Activated naive CD8-positive, alpha-beta T cell treated with anti-CD3 and anti-CD28 coated beads, Interleukin-2, amount 10 ng/mL, durations not matched to agents 7 days and 5 days (primary cell): ENCODE results near the gene HOXA5. TPM values are rescaled to one million over a fixed set of nuclear protein-coding genes. Genes with fewer than 3 reads are reported as not detected.

Source experiments
- ATAC-seq: fragments of 150-1000 bp; cut with Tn5 transposase; one replicate; pipeline ENCODE4 v1.10.0; 2021; ENCODE audit warnings: low read depth, moderate library complexity
- POLR2A ChIA-PET: fragments of 350-600 bp; sonication (Branson Sonifier 250); formaldehyde crosslinking; loops from one replicate; lab custom pipeline; 2021; ENCODE audit warnings: antibody characterized with exemption; lab: Charles Lee
- DNase-seq: peaks from one replicate; pipeline ENCODE4 v3.0.0; 2021
- H3K27ac Mint-ChIP-seq: one replicate; pipeline ENCODE4 v1.8.0; 2022; ENCODE audit warnings: mild to moderate bottlenecking, mixed read lengths
- H3K27me3 Mint-ChIP-seq: one replicate; pipeline ENCODE4 v1.8.0; 2022; ENCODE audit warnings: mild to moderate bottlenecking, moderate library complexity, mixed read lengths
- H3K36me3 Mint-ChIP-seq: one replicate; pipeline ENCODE4 v1.8.0; 2021; ENCODE audit warnings: mild to moderate bottlenecking, mixed read lengths
- H3K4me1 Mint-ChIP-seq: one replicate; pipeline ENCODE4 v1.8.0; 2021; ENCODE audit warnings: mixed read lengths
- H3K4me3 Mint-ChIP-seq: one replicate; pipeline ENCODE4 v1.8.0; 2022; ENCODE audit warnings: mild to moderate bottlenecking, moderate library complexity, mixed read lengths
- H3K9me3 Mint-ChIP-seq: one replicate; pipeline ENCODE4 v1.8.0; 2021; ENCODE audit warnings: mixed read lengths
- total RNA-seq, 2 experiments: library from RNA; stranded (reverse); gene quantifications; one replicate each; pipeline ENCODE4 v1.2.3, GENCODE V29; 2021

Gene HOXA5
- total RNA-seq, 2 experiments from 2014 or later, result not detected

GRCh38 chr7:27156508-27156898 lies 13.0 kb upstream of the HOXA5 start, which contains the start of gene HOXA7:
Gene HOXA7, minus strand, starts transcription at chr7:27156675. Its CDS starts 130 bp downstream, at chr7:27156545.
- ATAC-seq (no peak), DNase-seq (no peak)
- POLR2A ChIA-PET, result no interaction called here
- Mint-ChIP-seq H3K27ac (peak within 1 kb of the TSS; percentile 79), H3K4me3 (peak within 1 kb of the TSS; percentile 28), H3K9me3 (no peaks in the 10 kb centered on the region), H3K36me3 (no peaks in the 10 kb centered on the region), H3K27me3 (peaks cover 85% of the 10 kb centered on the region), H3K4me1 (peaks cover 33% of the 10 kb centered on the region)

- Mint-ChIP-seq H3K27me3 (peaks cover 88% of the 10 kb centered on the region), H3K4me3 (no peak overlapping the region), H3K36me3 (no peaks in the 10 kb centered on the region), H3K9me3 (no peaks in the 10 kb centered on the region), H3K27ac (peak overlapping the region; percentile 79), H3K4me1 (peaks cover 35% of the 10 kb centered on the region)
- DNase-seq (no peak), ATAC-seq (no peak)
- POLR2A ChIA-PET, result interaction anchor here (0.8 kb wide), 1 partner anchor 29 kb away, joined by 4 read pairs; the partner anchor contains the start of gene HOXA11
Observed at GRCh38 chr7:27155816-27156507, 12.5 kb upstream of the HOXA5 start.

DNA sequence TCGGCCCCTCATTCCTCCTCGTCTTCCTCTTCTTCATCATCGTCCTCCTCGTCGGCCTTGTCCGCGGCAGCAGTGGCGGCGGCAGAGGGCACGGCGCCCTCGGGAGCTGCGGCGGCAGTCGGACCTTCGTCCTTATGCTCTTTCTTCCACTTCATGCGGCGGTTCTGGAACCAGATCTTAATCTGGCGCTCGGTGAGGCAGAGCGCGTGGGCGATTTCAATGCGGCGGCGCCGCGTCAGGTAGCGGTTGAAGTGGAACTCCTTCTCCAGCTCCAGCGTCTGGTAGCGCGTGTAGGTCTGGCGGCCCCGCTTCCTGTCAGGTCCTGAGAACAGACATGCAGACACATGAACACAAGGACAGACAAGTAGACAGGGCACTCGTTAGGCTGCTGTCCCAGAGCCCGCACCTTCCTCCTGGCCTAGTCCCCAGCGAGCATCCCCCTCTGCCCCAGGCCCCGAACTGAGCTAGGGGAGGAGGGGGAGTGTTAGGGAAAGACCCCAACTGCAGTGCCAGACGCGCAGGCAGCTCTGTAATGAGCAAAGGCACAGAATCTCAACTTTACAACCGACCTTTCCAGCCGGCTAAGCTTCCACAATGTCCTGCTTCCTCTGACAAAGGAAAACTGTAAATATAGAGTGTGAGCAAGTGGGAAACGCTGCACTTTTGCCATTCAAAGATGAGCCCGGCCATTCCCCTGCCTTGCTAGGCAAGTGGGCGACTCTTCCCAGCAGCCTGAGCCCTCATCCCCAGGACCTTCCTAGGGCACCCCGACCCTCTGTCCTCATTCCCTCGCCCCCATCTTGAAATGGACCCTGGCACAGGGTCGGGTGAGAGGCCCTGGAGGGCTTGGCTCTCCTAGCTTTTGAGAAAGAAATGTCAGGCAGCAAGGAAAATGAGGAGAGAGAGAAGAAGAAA lies 11.7 kb upstream of the HOXA5 start:
- POLR2A ChIA-PET, result interaction anchor here (0.6 to 0.8 kb wide), 2 partner anchors 28 to 30 kb away, joined by 4 to 5 read pairs; partner anchors contain the start of gene HOXA11
- no peaks in the 10 kb centered on the region for H3K36me3 Mint-ChIP-seq
- peak overlapping the region; percentile 2 for H3K4me3 Mint-ChIP-seq
- no peaks in the 10 kb centered on the region for H3K9me3 Mint-ChIP-seq
- peaks cover 38% of the 10 kb centered on the region for H3K4me1 Mint-ChIP-seq
- ATAC-seq (no peak), DNase-seq (no peak)
- peak overlapping the region; percentile 79 for H3K27ac Mint-ChIP-seq
- peaks cover 92% of the 10 kb centered on the region for H3K27me3 Mint-ChIP-seq

GRCh38 chr7:27154369-27154768 lies 10.9 kb upstream of the HOXA5 start:
- Mint-ChIP-seq H3K27ac (no peak overlapping the region), H3K36me3 (no peaks in the 10 kb centered on the region), H3K4me3 (no peak overlapping the region), H3K27me3 (peaks cover 92% of the 10 kb centered on the region), H3K9me3 (no peaks in the 10 kb centered on the region), H3K4me1 (peaks cover 36% of the 10 kb centered on the region)
- ATAC-seq (no peak), DNase-seq (no peak)
- POLR2A ChIA-PET, result no interaction called here

- Mint-ChIP-seq H3K9me3 (no peaks in the 10 kb centered on the region), H3K4me1 (peaks cover 33% of the 10 kb centered on the region), H3K36me3 (no peaks in the 10 kb centered on the region), H3K27ac (peak overlapping the region; percentile 19), H3K4me3 (no peak overlapping the region), H3K27me3 (peaks cover 92% of the 10 kb centered on the region)
- POLR2A ChIA-PET, result no interaction called here
- ATAC-seq (no peak), DNase-seq (no peak)
Observed at GRCh38 chr7:27153526-27153925, 10.0 kb upstream of the HOXA5 start.

DNA sequence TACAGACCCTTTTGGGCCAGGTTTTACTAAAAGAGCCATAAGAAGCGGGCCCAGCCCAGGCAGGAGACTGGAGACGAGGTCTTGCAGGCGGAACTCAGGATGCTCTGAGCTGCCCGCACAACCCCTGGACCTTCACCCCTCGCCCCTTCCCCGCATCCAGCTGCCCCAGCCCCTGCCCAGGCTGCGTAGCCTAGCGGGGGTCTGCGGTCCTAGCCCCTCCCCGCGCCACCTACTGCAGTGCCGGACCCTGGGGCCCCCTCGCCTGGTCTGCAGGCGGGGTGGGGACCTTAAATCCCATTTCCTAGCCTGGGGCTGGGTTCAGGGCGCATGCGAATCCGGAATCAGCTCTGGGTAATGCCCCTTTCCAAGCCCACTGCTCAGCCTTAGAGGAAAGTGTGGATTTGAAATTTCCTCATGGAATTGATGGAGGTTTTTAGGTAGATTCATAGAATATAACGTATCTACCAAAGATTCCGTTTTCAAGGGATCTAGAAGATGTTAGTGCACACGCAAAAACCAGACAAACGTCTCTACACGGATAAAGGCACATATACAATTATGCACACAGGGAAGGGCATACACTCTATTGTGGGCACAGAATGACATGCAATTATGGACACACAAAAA lies 9.4 kb upstream of the HOXA5 start:
- DNase-seq (no peak), ATAC-seq (no peak)
- no peaks in the 10 kb centered on the region for H3K36me3 Mint-ChIP-seq
- POLR2A ChIA-PET, result no interaction called here
- no peak overlapping the region for H3K27ac Mint-ChIP-seq
- peaks cover 32% of the 10 kb centered on the region for H3K4me1 Mint-ChIP-seq
- H3K4me3 Mint-ChIP-seq, result no peak overlapping the region
- H3K9me3 Mint-ChIP-seq, result no peaks in the 10 kb centered on the region
- H3K27me3 Mint-ChIP-seq, result peaks cover 92% of the 10 kb centered on the region

GRCh38 chr7:27151931-27152815 lies 8.7 kb upstream of the HOXA5 start, which contains the start of gene HOXA3:
Gene HOXA3, minus strand, starts transcription at chr7:27152583. Its CDS starts 41,943 bp downstream, at chr7:27110640.
- no peaks in the 10 kb centered on the region for H3K36me3 Mint-ChIP-seq
- H3K27ac Mint-ChIP-seq, result peak within 1 kb of the TSS; percentile 21
- peaks cover 27% of the 10 kb centered on the region for H3K4me1 Mint-ChIP-seq
- POLR2A ChIA-PET, result no interaction called here
- peaks cover 90% of the 10 kb centered on the region for H3K27me3 Mint-ChIP-seq
- DNase-seq (no peak), ATAC-seq (no peak)
- no peaks in the 10 kb centered on the region for H3K9me3 Mint-ChIP-seq
- peak within 1 kb of the TSS; percentile 73 for H3K4me3 Mint-ChIP-seq

DNA sequence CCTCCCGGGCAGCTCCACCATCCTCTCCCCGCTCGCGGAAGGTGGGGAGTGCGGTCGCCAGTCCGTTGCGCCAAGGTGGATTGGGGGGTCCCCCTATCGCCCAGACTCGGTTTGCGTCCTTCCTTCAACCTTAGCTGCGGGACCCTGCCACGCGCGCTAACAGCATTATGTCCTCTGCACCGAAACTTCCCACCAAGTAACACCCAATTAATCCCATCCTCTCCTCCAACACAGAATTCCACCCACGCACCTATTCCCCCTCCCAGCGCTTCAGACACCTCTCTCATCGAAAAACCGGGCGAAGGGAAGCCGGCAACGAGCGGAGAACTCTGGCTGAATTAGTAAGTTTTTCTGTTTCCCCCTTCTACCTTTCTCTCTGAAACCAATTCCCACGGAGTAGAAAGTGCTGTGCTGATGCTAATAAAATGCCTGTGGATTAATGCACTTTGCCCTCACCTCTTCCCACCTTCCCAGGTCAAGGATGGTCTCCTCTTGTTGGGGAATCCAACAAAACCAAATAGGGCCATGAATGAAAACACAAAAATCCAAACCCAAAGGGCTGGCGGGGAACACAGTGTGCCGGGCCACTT lies 8.0 kb upstream of the HOXA5 start:
- Mint-ChIP-seq H3K9me3 (no peaks in the 10 kb centered on the region), H3K36me3 (no peaks in the 10 kb centered on the region), H3K27me3 (peaks cover 92% of the 10 kb centered on the region), H3K4me1 (peaks cover 27% of the 10 kb centered on the region), H3K4me3 (peak overlapping the region; percentile 73), H3K27ac (peak overlapping the region; percentile 21)
- ATAC-seq (no peak), DNase-seq (no peak)
- POLR2A ChIA-PET, result no interaction called here

GRCh38 chr7:27150568-27151340 lies 7.3 kb upstream of the HOXA5 start:
- H3K4me3 Mint-ChIP-seq, result peak overlapping the region; percentile 73
- DNase-seq, result peak; percentile 80
- peak overlapping the region; percentile 34 for H3K27ac Mint-ChIP-seq
- H3K9me3 Mint-ChIP-seq, result no peaks in the 10 kb centered on the region
- peaks cover 27% of the 10 kb centered on the region for H3K4me1 Mint-ChIP-seq
- ATAC-seq, result peak; percentile 85
- POLR2A ChIA-PET, result interaction anchor here (0.8 kb wide), 1 partner anchor 16 kb away, joined by 3 read pairs; no protein-coding TSS in a partner anchor
- peaks cover 92% of the 10 kb centered on the region for H3K27me3 Mint-ChIP-seq
- H3K36me3 Mint-ChIP-seq, result no peaks in the 10 kb centered on the region

GRCh38 chr7:27149842-27150567 lies 6.5 kb upstream of the HOXA5 start:
- POLR2A ChIA-PET, result interaction anchor here (0.8 kb wide), 1 partner anchor 16 kb away, joined by 3 read pairs; no protein-coding TSS in a partner anchor
- ATAC-seq (no peak), DNase-seq (no peak)
- Mint-ChIP-seq H3K4me1 (peaks cover 22% of the 10 kb centered on the region), H3K27me3 (peaks cover 89% of the 10 kb centered on the region), H3K4me3 (peak overlapping the region; percentile 73), H3K9me3 (no peaks in the 10 kb centered on the region), H3K27ac (no peak overlapping the region), H3K36me3 (no peaks in the 10 kb centered on the region)
